T-cell (primary cell): ENCODE results near the gene SHC1. TPM values are rescaled to one million over a fixed set of nuclear protein-coding genes. Genes with fewer than 3 reads are reported as not detected.

Source experiments
- ATAC-seq, 4 experiments: fragments of 200-7000 bp in 3 of 4; fragments of 150-1000 bp in 1 of 4; cut with Tn5 transposase; replicated peaks in 1 of 4; 1 replicate in 3 of 4; 2 replicates in 1 of 4; pipeline ENCODE4 v1.10.0; 2021; ENCODE audit warnings: moderate library complexity in 3 of 4, mild to moderate bottlenecking in 2 of 4, moderate number of reproducible peaks in 1 of 4
- CTCF ChIA-PET, 2 donors: fragments of 300-600 bp; sonication (Branson Sonifier 250); formaldehyde crosslinking; loops; one replicate each; lab custom pipeline; 2022; ENCODE audit warnings: antibody characterized with exemption in 2 of 2; lab: Charles Lee
- POLR2A ChIA-PET, 2 donors: fragments of 300-600 bp; sonication (Branson Sonifier 250); formaldehyde crosslinking; loops; one replicate each; lab custom pipeline; 2022; ENCODE audit warnings: antibody characterized with exemption in 2 of 2; lab: Charles Lee
- DNase-seq, 35 experiments: peaks; one replicate each; pipeline versions ENCODE4 v3.0.0 to v3.0.0-alpha.2; 2013 to 2023
- H3K27ac ChIP-seq: one replicate; pipeline ENCODE4 v1.5.1; 2013; ENCODE audit warnings: low read length
- H3K27me3 ChIP-seq, 2 experiments: replicated peaks in 1 of 2; 1 replicate in 1 of 2; 2 replicates in 1 of 2; pipeline versions ENCODE4 v1.6.1 to v1.7.0; 2013; ENCODE audit warnings: low read length in 1 of 2, mixed read lengths in 1 of 2; ENCODE audit not compliant: control insufficient read depth in 2 of 2, insufficient read depth in 2 of 2; ENCODE audit errors: extremely low read depth in 1 of 2
- H3K36me3 ChIP-seq, 2 donors: 1 replicate in 1 of 2; 2 replicates in 1 of 2; pipeline versions ENCODE4 v1.6.1 to v1.7.0; 2013; ENCODE audit warnings: low read length in 1 of 2; ENCODE audit not compliant: control insufficient read depth in 2 of 2, insufficient read depth in 1 of 2; ENCODE audit errors: extremely low read depth in 1 of 2
- H3K4me1 ChIP-seq, 2 experiments: 1 replicate in 1 of 2; 2 replicates in 1 of 2; pipeline versions ENCODE4 v1.6.1 to v1.7.0; 2013; ENCODE audit warnings: low read length in 2 of 2, mixed read lengths in 1 of 2; ENCODE audit not compliant: insufficient read depth in 2 of 2, control insufficient read depth in 1 of 2; ENCODE audit errors: extremely low read depth in 1 of 2
- H3K4me3 ChIP-seq, 2 donors: 1 replicate in 1 of 2; 2 replicates in 1 of 2; pipeline versions ENCODE4 v1.5.1 to v1.7.0; 2013; ENCODE audit warnings: mild to moderate bottlenecking in 2 of 2, low read length in 1 of 2, moderate library complexity in 1 of 2; ENCODE audit not compliant: control insufficient read depth in 1 of 2; ENCODE audit errors: extremely low read depth in 1 of 2
- H3K9me3 ChIP-seq: 2 replicates; pipeline ENCODE4 v1.7.0; 2013
- H3K27ac Mint-ChIP-seq, 2 donors: one replicate each; pipeline ENCODE4 v1.8.0; 2020 to 2021; ENCODE audit warnings: mild to moderate bottlenecking in 2 of 2, mixed read lengths in 2 of 2
- H3K27me3 Mint-ChIP-seq, 2 donors: one replicate each; pipeline ENCODE4 v1.8.0; 2021 to 2022; ENCODE audit warnings: mixed read lengths in 2 of 2
- H3K36me3 Mint-ChIP-seq: one replicate; pipeline ENCODE4 v1.8.0; 2021; ENCODE audit warnings: mixed read lengths
- H3K4me1 Mint-ChIP-seq, 3 donors: one replicate each; pipeline ENCODE4 v1.8.0; 2020 to 2022; ENCODE audit warnings: mixed read lengths in 3 of 3, mild to moderate bottlenecking in 1 of 3
- H3K4me3 Mint-ChIP-seq, 3 donors: one replicate each; pipeline ENCODE4 v1.8.0; 2020 to 2022; ENCODE audit warnings: mild to moderate bottlenecking in 3 of 3, mixed read lengths in 3 of 3, moderate library complexity in 3 of 3
- H3K9me3 Mint-ChIP-seq, 3 donors: one replicate each; pipeline ENCODE4 v1.8.0; 2020 to 2022; ENCODE audit warnings: mixed read lengths in 3 of 3
- WGBS: methylation state at CpG from one replicate; pipeline ENCODE4 v1.1.5; 2013; ENCODE audit warnings: missing lambda C conversion rate; ENCODE audit not compliant: insufficient coverage; 5-methylcytosine and 5-hydroxymethylcytosine counted together
- total RNA-seq, 35 experiments: library from RNA in 6 of 35; stranded (reverse) in 6 of 35; fragments of 120-200 nt in 1 of 35; gene quantifications; one replicate each; pipeline versions ENCODE4 v1.2.1 to v1.2.4 and lab custom pipeline; 2013 to 2026

SHC1 gene
- total RNA-seq, 5 donors from 2014 or later (not counting 1 experiment from before 2014, with no cell fraction given) = 61.3 to 88.2 (median 76.8) TPM

DNA sequence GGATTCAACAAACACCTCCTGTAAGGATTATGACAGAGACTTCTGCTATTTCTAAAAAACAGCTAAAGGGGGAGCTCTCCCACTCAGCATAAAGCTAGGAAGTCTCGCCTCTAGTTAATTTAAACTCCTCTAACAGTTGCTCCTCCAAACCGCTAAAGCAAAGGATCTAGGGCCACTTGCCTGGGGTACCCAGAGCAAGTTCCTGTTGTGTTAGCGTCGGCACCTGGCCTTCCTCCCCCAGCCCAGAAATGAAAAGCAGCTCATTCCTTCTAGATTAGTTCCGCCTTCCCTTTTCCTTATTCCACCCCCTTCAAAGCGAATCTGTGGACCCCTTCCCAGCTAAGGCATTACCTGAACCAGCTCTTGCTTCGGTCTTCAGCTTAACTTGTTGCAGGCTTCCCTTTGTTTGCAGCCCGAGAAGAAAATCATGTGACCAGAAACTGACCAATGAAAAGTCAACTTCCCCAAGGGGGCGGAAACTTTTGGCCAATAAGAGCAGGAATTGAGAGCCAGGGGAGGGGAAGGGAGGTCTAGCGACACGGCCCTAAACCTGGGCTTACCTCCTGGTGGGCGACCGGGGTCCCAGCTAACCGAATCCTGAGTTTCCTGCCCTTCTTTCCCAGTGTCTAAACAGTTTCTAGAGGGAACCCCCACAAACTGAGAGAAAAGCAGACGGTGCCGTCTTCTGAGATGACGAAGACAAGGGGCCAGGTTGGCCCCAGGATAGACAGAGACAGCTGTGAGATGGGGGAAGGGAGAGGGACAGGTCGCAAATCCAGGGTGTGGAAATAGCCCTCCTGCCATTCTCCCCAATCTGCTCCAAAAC lies 14.6 kb downstream of the SHC1 start, which contains the start of gene PBXIP1:
Gene PBXIP1 (minus strand): TSS at position 382 of the 826 bp plus-strand sequence. CDS start 2,378 bp downstream, outside the sequence.
- H3K4me3 Mint-ChIP-seq = peak within 1 kb of the TSS; percentile 95 to 100 (median 97)

GRCh38 chr1:154955039-154955717 lies 15.4 kb downstream of the SHC1 start:
- peak; percentile 70 to 99 (median 94) for DNase-seq
- H3K4me1 Mint-ChIP-seq = peaks cover 71 to 80% (median 76%) of the 10 kb centered on the region in 3 donors
- H3K36me3 Mint-ChIP-seq = peaks cover 22% of the 10 kb centered on the region
- H3K27ac ChIP-seq = peak overlapping the region; percentile 99
- ChIA-PET CTCF (interaction anchor here (0.5 to 2.2 kb wide), 18 partner anchors 9 to 620 kb away, joined by 3 to 14 read pairs (median 4); partner anchors contain the start of genes FLAD1 (in 1 of the 2), KRTCAP2 (in 1 of the 2) and PMVK (in 1 of the 2)), POLR2A (interaction anchor here (0.5 to 2.3 kb wide), 18 partner anchors 9 to 60 kb away, joined by 3 to 23 read pairs (median 5); partner anchors contain the start of genes PMVK (in 2 of the 2), CKS1B (in 1 of the 2), FLAD1 (in 1 of the 2) and ZBTB7B (in 1 of the 2))
- peak overlapping the region; percentile 95 to 100 (median 97) for H3K4me3 Mint-ChIP-seq
- 5% methylated on average over 2 of the region's 4 CpGs for WGBS
- peak; percentile 85 to 89 (median 86) for ATAC-seq
- H3K9me3 ChIP-seq = no peaks in the 10 kb centered on the region
- no peaks in the 10 kb centered on the region for H3K9me3 Mint-ChIP-seq
- H3K4me3 ChIP-seq = peak overlapping the region; percentile 79 to 94
- H3K36me3 ChIP-seq = peaks cover 14 to 52% of the 10 kb centered on the region in 2 donors
- H3K27me3 ChIP-seq = no peaks in the 10 kb centered on the region
- peak overlapping the region; percentile 100 for H3K27ac Mint-ChIP-seq
- no peaks in the 10 kb centered on the region for H3K27me3 Mint-ChIP-seq
- H3K4me1 ChIP-seq = peaks cover 38 to 83% of the 10 kb centered on the region in 2 experiments

More for the DNA sequence above, 14.6 kb downstream of the SHC1 start, which contains the start of gene PBXIP1:
- POLR2A ChIA-PET = interaction anchor here (0.6 to 2.3 kb wide), 17 partner anchors 11 to 61 kb away, joined by 3 to 23 read pairs (median 4); partner anchors contain the start of genes PMVK (in 2 of the 2), CKS1B (in 1 of the 2), FLAD1 (in 1 of the 2) and ZBTB7B (in 1 of the 2)
- peak; percentile 48 to 63 (median 56) for ATAC-seq
- Mint-ChIP-seq H3K27me3 (no peaks in the 10 kb centered on the region), H3K27ac (peak within 1 kb of the TSS; percentile 100), H3K9me3 (no peaks in the 10 kb centered on the region), H3K36me3 (peaks cover 17% of the 10 kb centered on the region), H3K4me1 (peaks cover 72 to 79% (median 77%) of the 10 kb centered on the region in 3 donors)
- Histone ChIP-seq H3K4me3 (peak within 1 kb of the TSS; percentile 79 to 94), H3K4me1 (peaks cover 44 to 83% of the 10 kb centered on the region in 2 experiments), H3K36me3 (peaks cover 13 to 44% of the 10 kb centered on the region in 2 donors), H3K27me3 (no peaks in the 10 kb centered on the region), H3K27ac (peak within 1 kb of the TSS; percentile 99), H3K9me3 (no peaks in the 10 kb centered on the region)
- CTCF ChIA-PET = interaction anchor here (0.5 to 2.2 kb wide), 19 partner anchors 8 to 621 kb away, joined by 3 to 14 read pairs (median 3); partner anchors contain the start of genes FLAD1 (in 1 of the 2), KRTCAP2 (in 1 of the 2) and PMVK (in 1 of the 2)
- WGBS = 0% methylated on average over 5 of the region's 18 CpGs
- peak; percentile 57 to 95 (median 83) for DNase-seq

DNA sequence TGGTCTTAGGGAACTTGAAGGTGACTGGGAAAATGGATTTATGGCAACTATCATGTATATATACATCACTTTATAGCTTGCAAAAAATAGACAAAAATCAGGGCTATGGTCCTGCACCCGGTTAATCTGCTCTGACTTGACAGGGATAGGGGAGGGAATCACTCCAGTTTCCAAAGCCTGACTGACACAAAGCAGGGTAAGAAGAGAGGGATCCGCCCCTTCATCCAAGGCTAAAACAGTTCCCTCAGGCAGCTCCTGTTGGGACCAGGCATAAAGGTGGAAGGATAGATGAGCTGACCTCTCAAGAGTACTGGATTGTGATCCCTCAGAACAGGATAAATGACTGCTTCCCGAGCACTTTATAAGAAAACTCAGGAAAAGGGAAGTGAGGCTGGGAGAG lies 16.0 kb downstream of the SHC1 start:
- DNase-seq = no peak
- H3K36me3 ChIP-seq = peaks cover 14 to 53% of the 10 kb centered on the region in 2 donors
- Mint-ChIP-seq H3K4me1 (peaks cover 68 to 77% (median 71%) of the 10 kb centered on the region in 3 donors), H3K36me3 (peaks cover 22% of the 10 kb centered on the region), H3K27ac (peak overlapping the region; percentile 100), H3K4me3 (peak overlapping the region; percentile 95 to 100 (median 97)), H3K27me3 (no peaks in the 10 kb centered on the region), H3K9me3 (no peaks in the 10 kb centered on the region)
- ChIA-PET POLR2A (interaction anchor here (0.5 to 2.3 kb wide), 11 partner anchors 9 to 61 kb away, joined by 4 to 23 read pairs (median 6); partner anchors contain the start of genes CKS1B (in 1 of the 2), FLAD1 (in 1 of the 2) and PMVK (in 1 of the 2)), CTCF (interaction anchor here in 1 of 2 donors (0.7 to 2.2 kb wide), 6 partner anchors 10 to 62 kb away, joined by 3 to 14 read pairs (median 8); partner anchors contain the start of genes FLAD1 and PMVK)
- H3K27me3 ChIP-seq = no peaks in the 10 kb centered on the region
- H3K9me3 ChIP-seq = no peaks in the 10 kb centered on the region
- peak overlapping the region; percentile 79 to 94 for H3K4me3 ChIP-seq
- H3K27ac ChIP-seq = peak overlapping the region; percentile 99
- ATAC-seq = no peak
- WGBS = no CpG with 5 or more reads among the region's 3 CpGs
- peaks cover 38 to 79% of the 10 kb centered on the region in 2 experiments for H3K4me1 ChIP-seq

GRCh38 chr1:154953611-154954038 lies 16.9 kb downstream of the SHC1 start:
- H3K4me1 Mint-ChIP-seq = peaks cover 72 to 82% (median 73%) of the 10 kb centered on the region in 3 donors
- CTCF ChIA-PET = no interaction called here
- H3K27ac ChIP-seq = peak overlapping the region; percentile 99
- DNase-seq (no peak), ATAC-seq (no peak)
- no peaks in the 10 kb centered on the region for H3K9me3 Mint-ChIP-seq
- peaks cover 38 to 78% of the 10 kb centered on the region in 2 experiments for H3K4me1 ChIP-seq
- peak overlapping the region; percentile 79 to 94 for H3K4me3 ChIP-seq
- H3K27me3 ChIP-seq = no peaks in the 10 kb centered on the region
- peak overlapping the region; percentile 100 for H3K27ac Mint-ChIP-seq
- H3K4me3 Mint-ChIP-seq = peak overlapping the region; percentile 95 to 100 (median 97)
- H3K27me3 Mint-ChIP-seq = no peaks in the 10 kb centered on the region
- peaks cover 11 to 49% of the 10 kb centered on the region in 2 donors for H3K36me3 ChIP-seq
- peaks cover 29% of the 10 kb centered on the region for H3K36me3 Mint-ChIP-seq
- WGBS = no CpG with 5 or more reads among the region's 2 CpGs
- H3K9me3 ChIP-seq = no peaks in the 10 kb centered on the region
- POLR2A ChIA-PET = interaction anchor here (0.6 to 2.0 kb wide), 7 partner anchors 8 to 66 kb away, joined by 3 to 9 read pairs (median 5); partner anchors contain the start of gene PMVK (in 1 of the 2)

- H3K27me3 ChIP-seq = no peaks in the 10 kb centered on the region
- peaks cover 14 to 49% of the 10 kb centered on the region in 2 donors for H3K36me3 ChIP-seq
- Mint-ChIP-seq H3K36me3 (peaks cover 28% of the 10 kb centered on the region), H3K9me3 (no peaks in the 10 kb centered on the region), H3K27ac (peak overlapping the region; percentile 100), H3K4me1 (peaks cover 71 to 82% (median 72%) of the 10 kb centered on the region in 3 donors), H3K27me3 (no peaks in the 10 kb centered on the region), H3K4me3 (peak overlapping the region; percentile 95 to 100 (median 97))
- ATAC-seq = no peak
- POLR2A ChIA-PET = interaction anchor here (0.5 to 1.6 kb wide), 4 partner anchors 9 to 1781 kb away, joined by 3 to 6 read pairs (median 4); partner anchors contain the start of gene CKS1B (in 1 of the 2)
- peak overlapping the region; percentile 32 to 79 for H3K4me3 ChIP-seq
- CTCF ChIA-PET = interaction anchor here (0.6 to 1.6 kb wide), 5 partner anchors 15 to 65 kb away, joined by 3 to 6 read pairs (median 4); partner anchors contain the start of genes FLAD1 (in 1 of the 2) and PMVK (in 1 of the 2)
- H3K27ac ChIP-seq = peak overlapping the region; percentile 99
- H3K9me3 ChIP-seq = no peaks in the 10 kb centered on the region
- WGBS = 63% methylated on average over 6 of the region's 6 CpGs
- no peak for DNase-seq
- peaks cover 38 to 83% of the 10 kb centered on the region in 2 experiments for H3K4me1 ChIP-seq
Observed at GRCh38 chr1:154952664-154953063, 17.9 kb downstream of the SHC1 start.
